COLO668 (cell line): ENCODE measurements around the gene TCF7L1.
"Not testable (repeated sequence)": the region's sequence is repeated elsewhere in the genome, so short reads cannot be mapped to it uniquely, and the experiment has no call there.

ENCODE experiments used
- DNase-seq: peaks from one replicate; lab custom pipeline; 2025; ENCODE audit not compliant: unreplicated experiment; lab: John Stamatoyannopoulos, UW

TCF7L1 gene

DNA sequence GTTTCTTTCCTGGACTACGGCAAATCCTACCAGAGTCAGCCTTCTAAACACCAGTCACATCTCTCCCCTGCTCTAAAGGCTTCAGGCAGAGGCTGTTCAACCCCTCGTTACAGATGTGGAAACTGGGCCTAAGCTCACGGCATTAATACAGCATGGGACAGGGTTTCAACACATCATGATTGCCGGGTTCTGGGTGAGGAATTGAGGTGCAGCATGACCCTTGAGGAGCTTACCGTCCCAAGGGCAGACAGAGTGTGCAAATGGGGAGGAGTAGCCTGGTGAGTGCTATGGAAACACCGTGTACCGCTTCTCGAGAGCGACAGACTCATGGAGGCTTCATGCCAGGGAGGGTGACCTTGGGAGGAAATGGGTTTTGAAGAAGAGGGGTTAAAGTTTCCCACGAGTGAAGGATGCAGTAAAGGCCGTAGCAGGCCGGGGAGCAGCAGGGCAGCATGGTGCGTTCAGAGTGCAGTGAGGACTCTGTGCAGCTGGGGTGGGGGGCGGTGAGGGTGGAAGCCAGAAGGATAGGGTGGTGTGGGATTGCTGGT is 143.5 kb downstream of the TCF7L1 start:
- DNase-seq = no peak

DNA sequence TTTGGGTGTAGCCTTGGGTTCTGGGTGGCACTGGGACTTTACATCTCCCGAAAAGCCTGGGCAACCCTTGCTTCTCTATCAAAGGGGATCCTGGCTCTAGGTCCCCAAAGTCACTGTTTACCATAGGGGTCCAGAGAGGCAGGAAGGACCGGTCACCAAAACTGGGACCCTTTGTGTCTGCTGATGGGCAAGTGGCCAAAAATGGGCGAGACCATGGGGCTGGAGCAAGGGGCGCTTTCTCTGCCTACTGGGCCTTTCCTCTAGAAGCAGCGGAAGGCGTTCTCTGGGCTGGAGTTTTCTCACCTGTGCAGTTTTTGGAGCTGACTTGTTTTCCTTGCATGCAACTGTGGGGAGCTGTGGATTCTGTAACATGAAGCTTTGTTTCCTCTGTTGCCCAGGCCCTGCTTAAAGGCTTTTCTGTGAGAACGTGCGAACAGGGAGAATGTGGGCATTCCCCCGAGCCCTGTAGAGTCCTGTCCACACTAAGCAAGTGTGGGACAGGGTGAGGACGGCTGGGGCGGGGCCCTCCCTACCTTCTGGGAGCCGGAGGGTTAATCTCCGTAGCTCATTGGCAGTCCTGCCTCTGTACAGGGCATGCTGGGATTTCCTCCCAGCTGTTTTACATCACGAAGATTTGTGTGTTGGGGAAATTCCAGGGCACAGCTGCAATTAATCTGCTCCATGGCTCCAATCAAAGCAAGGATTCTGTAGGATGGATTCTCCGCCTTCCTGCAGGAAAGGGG is 144.4 kb downstream of the TCF7L1 start:
- no peak for DNase-seq

DNA sequence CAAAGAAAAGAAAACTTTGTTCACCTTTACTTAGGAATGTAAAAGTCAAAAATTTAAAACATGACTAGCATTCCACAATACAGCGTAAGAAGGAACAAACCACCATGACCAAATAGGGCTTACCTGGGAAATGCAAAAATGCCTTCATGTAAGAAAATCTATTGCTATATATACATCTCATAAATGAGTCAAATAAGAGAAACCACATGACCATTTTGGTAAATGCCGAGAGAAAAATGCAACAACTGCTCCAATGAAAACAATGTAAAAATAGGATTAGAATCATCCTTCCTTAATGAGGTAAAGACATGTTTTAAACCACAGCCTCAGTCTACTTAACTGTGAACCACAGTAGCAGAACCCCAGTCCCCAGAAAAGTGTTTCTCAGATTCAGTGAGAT is 145.2 kb downstream of the TCF7L1 start:
- DNase-seq = no peak

DNA sequence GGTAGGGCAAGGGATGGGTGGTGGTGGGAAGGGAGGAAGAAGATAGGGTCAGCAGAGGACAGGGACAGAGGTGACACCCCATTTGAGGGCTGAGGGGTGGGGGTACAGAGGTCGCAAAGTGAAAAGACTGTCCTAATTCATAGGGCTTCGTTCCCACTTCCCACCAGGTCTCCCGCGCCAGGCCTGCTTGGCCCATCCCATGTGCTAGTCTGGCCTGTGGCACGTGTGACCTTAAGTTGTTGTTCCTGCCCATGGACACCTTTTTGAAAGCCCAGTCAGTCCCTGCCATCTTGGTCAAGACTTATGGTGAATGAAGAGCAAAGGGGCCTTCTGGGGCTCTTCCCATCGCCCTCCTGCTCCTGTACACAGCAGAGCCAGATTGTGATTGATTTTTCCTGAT is 148.4 kb downstream of the TCF7L1 start:
- DNase-seq = no peak

DNA sequence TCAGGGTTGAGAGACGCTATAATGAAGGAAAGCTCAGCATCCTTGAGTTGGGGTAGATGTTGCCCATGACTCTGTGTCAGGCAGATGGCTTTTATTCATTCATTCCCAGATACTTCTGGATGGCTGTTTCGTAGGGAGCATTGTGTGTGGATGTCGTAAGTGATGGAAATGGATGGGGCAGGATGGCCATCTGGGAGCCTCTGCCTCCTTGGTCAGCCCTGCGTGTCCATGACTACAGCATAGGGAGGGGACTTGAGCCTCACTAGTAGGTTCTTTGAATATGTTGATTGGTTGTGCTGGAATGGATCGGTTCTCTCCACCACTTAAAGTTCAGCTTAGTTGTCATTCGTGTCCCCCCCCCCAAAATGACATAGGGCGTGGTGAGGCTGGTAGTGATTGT is 149.7 kb downstream of the TCF7L1 start:
- DNase-seq = no peak

DNA sequence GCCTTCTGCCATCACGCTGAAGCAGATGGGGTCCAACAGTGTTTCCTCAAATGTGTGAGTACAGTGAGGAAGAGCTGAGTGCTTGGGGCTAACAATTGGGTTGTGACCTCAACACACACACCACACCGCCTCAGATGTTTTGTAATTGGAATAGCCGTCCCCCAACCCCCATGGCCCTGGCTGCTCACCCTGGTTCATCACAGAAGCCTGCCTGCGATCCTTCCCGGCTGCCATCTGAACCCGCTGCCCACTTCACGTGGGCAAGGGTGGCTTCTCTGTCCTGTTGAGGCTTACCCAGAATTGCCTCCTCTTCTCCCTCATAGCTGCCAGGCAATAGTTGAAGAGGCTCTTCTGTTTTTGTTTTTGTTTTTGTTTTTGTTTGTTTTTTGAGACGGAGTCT is 150.4 kb downstream of the TCF7L1 start:
- no peak for DNase-seq

DNA sequence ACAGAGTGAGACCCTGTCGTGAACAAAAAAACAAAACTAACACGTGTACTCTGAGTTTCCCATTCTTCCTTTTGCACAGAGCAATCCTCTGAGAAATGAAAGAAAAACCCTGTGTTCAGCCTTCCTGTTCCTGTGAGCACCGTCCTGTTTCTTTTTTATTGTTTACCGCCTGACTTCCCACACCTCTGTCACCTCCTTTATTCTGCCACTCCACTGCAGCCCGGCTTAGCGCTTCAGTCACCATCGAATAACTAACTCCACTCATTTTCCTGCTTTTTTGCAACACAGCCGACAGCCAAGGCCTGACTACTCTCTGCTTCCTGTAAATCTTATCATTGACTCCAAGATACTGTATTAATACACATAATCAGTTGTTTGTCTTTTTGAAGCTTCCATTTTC is 153.7 kb downstream of the TCF7L1 start:
- DNase-seq = no peak

DNA sequence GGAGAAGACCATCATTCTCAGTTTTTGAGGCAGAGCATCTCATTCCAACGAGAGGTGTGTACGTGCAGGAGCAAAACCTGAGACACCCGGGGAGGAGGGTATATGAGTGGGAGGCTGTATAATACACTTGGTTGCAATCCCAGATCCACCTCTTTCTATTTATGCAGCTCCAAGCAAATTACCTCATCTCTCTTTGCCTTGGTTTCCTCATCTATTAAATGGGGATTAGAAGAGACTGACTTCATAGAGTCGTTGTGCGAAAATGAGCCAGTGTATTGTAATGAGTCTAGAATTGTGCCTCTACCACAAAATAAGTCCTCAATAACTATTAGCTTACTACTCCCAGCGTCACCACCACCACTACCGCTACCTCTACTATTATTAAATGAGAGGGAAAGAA is 154.5 kb downstream of the TCF7L1 start:
- DNase-seq = no peak

DNA sequence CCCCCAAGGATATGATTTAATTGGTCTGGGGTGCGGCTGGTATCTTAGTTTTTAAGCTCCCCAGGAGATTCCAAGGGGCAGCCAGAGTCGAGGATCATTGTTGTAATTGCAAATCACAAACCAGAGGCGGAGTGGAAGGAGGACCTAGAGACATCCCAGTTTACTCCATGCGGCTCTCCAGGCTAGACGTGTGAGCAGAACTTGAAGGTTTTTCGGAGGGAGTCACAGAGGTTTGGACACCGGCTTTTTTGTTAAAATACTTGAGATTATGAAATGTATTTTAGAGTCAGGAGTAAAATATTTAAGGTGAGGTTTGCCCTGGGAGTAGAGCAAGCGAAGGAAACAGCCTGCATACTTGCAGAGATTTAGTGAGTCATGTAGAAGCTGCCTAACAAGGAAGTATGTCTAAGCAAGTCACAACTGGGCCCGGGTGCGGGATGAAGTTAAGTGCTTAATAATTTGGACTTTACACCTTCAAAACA is 155.1 kb downstream of the TCF7L1 start:
- no peak for DNase-seq

DNA sequence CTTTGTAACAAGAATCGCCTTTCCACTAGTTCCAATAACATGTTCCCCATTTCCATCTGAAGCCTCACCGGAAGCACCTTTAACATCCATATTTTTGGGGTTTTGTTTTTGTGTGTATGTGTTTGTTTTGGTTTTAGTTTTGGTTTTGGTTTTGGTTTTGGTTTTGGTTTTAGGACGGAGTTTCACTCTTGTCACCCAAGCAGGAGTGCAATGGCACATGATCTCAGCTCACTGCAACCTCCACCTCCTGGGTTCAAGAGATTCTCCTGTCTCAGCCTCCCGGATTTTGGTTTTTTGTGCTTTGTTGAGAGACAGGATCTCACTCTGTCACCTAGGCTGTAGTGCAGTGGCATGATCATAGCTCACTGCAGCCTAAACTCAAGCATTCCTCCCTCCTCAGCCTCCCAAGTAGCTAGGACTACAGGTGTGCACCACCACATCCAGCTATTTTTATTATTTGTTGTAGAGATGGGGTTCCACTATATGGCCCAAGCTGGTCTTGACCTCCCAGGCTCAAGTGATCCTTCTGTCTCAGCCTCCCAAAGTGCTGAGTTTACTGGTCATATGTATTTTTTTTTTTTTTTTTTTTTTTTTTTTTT is 158.3 kb downstream of the TCF7L1 start:
- no peak for DNase-seq

DNA sequence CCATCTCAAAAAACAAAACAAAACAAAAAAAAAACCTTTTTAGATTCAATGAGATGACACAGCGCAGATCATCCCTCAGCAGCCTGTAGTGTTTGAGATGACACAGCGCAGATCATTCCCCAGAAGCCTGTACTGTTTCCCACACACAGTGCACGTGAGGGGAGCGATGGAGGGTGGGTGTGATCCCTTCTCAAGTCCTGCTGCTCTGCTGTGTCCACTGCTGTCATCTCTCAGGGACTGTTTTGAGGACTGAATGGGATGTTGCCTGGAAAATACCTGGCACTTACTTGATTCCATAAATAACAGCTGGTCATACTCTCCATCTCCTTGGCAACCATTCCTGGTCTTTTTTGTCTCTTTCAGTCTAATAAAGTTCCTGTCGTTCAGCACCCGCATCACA is 168.9 kb downstream of the TCF7L1 start:
- no peak for DNase-seq

DNA sequence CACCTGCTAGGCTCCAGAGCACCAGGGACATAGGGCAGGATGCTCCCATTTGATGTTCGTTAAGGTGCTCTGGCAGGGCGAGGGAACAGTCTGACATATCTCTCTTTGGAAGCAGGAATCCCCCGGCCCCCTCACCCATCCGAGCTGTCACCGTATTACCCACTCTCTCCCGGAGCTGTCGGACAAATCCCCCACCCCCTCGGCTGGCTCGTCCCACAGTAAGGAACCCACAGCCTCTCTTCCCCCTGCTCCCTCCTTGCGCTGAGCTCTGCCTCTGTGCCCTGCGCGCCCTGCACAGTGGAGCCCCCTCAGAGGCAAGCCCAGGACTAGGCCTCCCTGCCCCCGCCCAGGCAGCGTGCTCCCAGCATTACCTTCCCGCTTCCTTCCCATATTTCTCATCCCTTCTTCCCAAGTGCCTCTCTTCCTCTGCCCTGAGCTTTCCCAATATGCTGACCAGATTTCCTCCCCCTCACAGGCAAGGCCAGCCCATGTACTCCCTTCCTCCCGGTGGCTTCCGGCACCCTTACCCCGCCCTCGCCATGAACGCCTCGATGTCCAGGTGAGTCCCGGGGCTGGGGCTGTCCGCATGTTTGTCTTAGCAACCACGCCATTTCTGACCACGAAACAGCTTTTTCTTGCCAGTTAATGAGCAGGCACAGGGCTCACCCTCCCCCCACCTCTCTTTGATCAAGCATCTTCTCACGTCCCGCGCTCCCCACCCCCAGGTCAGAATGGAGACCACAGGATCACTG is 170.8 kb downstream of the TCF7L1 start:
- DNase-seq = no peak

DNA sequence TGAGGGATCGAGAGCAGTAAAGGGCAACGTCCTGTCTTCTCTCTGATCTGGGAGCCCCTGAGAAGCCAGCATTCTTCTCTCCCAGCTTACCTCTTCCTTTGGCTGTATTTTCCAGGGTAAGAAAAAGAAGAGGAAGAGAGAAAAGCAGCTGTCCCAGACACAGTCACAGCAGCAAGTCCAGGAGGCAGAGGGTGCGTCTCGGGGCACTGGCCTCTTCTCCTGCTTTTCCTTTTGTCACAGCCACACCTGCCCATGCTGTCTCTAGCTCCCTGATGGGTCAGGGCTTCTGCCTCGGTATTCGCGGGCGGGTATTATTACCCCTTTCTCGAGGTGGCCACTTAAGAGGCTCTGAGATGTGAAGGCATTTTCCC is 174.3 kb downstream of the TCF7L1 start:
- DNase-seq = no peak

DNA sequence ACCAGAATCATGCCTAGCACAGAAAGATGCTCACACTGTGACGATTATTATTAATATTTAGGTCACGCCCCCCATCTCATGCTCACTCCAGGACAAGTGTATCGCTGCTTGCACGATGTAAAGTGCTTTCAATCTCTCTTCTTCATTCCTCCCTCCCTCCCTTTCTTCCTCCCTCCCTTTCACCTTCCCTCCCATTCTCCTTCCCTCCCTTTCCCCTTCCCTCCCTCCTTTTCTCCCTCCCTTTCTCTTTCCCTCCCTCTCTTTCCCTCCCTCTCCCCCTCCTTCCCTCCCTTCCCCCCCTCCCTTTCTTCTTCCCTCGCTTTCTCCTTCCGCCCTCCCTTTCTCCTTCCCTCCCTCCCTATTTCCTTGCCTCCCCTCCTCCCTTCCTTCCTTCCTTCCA is 175.0 kb downstream of the TCF7L1 start:
- DNase-seq = no peak

DNA sequence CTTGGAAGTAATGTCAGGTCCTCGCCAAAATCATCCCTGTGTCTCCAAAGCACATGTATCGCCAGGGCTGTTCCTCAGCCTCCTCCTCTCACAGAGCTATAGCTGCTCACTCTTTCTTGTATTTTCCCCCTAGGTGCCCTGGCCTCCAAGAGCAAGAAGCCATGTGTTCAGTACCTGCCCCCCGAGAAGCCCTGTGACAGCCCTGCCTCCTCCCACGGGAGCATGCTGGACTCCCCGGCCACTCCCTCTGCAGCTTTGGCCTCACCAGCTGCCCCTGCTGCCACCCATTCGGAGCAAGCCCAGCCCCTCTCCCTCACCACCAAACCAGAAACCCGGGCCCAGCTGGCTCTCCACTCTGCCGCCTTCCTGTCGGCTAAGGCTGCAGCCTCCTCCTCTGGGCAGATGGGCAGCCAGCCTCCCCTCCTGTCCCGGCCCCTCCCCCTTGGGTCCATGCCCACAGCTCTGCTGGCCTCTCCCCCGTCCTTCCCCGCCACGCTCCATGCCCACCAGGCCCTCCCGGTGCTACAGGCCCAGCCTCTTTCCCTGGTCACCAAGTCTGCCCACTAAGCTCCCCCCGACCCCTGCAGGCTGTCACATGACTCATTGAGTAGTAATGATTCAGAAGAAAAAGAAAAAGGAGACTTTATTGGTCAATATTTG is 175.8 kb downstream of the TCF7L1 start:
- peak; percentile 45 for DNase-seq

DNA sequence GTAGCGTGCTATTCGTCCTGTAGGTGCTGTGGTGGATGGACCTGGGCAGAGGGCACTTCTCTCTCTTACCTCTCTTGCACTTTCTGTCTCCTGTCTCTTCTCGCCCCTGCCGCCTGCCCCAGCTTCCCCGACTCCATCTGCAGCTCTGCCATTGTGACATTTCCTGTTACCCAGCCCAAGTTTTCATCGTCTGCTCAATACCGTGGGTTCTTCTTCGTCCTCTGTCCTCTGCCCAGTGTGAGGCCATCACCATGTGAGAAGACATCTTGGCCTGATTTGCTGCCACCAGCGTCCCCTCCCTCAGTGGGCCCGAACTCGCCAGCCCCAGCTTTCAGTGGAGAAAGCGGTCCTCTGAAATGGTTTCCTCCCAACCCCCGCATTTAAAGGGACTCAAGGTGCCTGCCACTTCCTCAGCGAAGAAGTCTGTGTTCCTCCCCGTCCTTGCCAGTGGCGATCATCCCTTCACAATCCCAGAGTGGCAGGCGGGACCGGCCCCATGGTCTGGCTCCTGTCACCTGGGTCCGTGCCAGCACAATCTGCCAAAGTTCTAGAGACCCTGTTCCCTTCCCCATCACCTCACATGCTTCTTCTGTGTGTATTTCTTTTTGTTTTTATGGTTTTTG is 176.6 kb downstream of the TCF7L1 start:
- DNase-seq = no peak

DNA sequence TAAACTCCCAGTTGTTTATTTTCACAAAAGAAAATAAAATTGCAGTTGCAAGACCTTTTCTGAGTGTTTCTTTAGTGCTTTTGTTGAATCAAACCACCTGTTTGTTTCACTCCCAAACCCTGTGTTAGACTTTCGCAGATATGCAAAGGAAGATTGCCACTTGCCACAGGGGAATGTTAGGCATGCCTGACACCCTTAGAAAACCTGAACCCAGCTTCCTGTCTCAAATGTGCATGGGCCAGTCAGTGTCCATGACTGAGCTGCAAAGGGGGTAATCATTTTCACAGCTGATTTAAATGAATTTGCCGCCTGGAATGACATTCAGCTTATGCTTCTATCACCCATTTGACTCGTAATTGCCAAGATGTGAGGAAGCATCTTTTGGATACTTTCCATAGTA is 177.1 kb downstream of the TCF7L1 start:
- no peak for DNase-seq

DNA sequence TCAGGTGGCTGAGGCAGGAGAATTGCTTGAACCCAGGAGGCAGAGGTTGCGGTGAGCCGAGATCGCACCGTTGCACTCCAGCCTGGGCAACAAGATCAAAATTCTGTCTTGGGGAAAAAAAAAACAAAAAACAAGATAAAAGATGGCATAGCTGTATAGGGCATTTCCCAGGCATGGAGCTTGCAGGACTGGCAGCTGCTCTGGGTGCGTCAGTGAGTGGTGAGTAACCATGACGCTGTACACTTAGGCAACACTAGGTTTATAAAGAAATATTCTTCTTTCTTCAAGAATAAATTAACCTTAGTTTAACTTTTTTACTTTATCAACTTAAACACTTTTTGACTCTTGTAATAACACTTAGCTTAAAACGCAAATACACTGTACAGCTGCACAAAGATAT is 179.2 kb downstream of the TCF7L1 start:
- DNase-seq = no peak

DNA sequence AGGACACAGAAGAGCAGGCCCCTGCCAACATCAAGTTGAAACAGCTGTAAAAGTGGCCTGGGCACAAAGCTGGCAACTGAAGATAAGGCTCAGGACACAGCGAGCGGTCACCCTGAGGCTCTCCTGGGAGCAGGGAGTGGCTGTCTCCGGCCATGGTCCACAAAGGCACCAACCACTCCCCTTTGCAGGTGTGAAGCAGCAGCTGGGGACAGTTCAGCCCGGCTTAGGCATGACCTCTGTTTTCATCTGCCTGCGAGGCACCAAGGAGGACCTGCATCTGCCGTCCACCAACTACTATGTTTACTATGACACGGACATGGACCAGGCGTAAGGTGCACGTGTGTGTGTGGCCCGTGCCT is 181.7 kb downstream of the TCF7L1 start:
- no peak for DNase-seq

DNA sequence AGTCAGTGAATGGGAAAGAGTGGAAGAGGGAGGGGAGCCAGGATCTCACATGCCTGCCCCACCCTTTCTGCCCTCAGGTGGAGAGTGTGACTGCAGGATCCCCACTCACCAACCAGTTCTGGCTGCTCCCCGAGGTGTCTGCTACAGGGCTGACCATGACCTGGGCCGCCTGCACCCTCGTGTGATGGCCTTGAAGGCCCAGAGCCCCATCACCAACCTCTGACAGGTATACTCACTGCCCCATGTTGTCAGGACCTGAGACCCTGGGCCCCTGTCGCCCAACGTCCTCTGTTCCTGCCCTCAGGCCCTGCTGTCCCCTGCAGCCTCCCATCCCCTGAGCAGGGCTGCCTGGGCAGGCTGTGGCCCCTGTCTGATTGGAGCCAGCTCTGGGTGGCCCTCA is 182.7 kb downstream of the TCF7L1 start:
- DNase-seq = not testable (repeated sequence)
